Measurements from ENCODE around the gene KLHL3.
A peak's percentile ranks its signal among the peaks of the same experiment; 100 is the strongest.

KLHL3 gene

DNA sequence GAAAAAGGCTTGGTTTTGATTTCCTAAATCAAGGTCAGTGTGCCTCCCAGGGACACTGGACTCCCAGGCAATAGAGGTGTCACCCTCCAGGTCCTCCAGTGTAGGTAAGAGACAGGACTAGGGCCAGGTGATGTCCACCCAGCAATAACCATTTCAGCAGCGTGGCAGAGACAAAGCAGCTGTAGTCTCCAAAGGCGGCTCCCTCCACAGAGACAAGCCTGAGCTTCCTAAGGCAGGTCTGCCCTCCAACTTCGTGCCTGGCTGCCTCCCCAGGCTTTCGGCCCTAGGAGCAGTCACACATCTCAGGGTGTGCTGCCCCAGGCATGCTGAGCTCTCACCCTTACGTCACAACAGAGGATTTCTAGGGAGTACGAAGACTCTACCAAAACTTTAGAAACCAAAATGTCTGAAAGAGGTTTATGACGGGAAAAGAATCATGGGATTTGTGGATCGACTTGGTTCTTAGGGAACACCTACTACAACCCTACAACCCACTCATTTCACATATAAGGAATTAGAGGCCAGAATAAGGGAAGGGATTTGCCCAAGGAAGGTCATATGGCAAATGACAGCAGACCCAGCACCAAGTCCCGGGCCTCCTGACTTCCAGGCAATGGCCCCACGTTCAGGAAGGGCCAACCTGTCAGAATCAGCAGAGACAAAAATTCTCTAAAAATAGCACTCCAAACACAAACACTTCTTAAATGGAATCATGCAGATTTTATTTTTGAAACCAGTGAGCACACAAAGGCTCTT is 105.5 kb downstream of the KLHL3 start:
- no peak for DNase-seq

DNA sequence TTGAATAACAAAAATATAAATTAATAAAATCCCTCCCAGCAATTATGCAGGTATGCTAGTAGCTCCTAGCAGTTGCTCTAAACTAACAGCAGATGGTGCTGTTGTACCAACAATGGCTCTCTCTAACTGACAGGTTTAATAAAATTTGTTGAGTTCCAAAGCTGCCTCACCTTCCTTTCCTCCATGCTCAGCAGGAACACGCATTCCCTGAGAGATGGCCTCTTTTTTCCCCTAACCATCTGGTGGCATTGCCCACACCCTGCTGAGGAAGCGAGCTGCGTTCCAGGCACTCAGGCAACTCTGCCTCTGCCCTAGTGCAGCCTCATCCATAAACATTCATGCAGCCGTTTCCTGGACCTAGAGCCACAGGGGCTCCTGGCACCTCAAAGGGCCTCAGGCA is 106.2 kb downstream of the KLHL3 start:
- peak; percentile 58 for DNase-seq

DNA sequence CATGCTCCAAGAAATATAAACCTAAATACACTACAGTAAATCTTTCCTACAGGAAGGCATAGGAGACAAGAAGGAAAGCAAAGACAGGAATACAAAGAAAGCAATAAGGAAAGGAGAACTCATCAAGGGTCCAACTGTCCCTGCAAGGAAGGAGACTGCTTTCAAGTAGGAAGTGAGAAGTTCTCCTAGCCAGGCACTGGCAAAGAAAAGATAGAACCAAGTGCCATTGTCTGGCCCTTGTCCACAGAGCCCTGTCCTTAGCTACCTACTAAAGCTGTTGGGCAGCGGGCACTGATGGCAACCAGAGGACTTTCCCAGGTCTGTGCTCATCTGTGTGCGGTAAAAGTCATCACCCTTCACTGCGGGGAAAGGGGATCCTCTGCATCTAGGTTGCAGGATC is 108.2 kb downstream of the KLHL3 start:
- DNase-seq: no peak

DNA sequence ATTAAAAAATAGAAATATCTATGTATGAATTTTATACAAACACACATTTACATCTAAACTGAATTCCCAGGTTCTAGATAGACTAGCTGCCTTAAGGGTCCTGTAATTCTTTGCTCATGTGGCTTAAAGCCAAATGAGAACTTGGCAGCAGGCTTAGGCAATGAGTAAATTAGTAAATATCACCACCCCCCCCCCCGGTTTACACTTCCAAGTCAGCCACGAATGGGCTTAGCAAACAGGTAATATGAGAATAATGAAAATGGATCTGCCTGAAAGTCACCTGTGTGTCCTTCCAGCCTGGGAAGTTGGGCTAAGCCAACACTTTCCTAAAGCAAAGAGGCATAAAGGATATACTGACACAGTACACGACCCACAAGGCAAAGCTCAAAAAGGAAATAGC is 108.6 kb downstream of the KLHL3 start:
- no peak for DNase-seq

DNA sequence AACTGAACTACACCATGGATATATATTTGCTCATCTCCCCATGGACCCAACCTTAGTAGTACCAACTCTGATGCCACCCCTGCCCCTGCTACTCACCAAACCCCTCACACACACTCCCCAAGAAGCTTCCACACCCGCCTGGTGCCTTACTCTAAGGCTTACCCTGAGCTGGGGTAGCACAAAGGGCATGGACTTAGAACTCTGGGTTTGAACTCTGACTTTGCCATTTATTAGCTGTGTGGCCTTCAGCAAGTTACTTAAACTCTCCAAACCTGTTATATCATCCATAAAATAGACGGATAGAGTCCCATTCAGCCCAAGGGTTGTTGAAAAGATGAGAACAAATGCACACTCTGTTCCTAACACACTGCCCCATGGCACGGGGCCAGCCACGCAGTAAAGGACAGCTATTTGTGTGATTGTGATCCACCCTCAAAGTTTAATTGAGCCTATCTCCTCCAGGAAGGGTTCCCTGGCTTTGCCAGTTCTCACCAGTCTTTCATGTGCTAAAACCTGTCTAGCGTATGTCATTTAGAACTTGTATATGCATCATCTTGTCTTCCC is 111.0 kb downstream of the KLHL3 start:
- DNase-seq: no peak

DNA sequence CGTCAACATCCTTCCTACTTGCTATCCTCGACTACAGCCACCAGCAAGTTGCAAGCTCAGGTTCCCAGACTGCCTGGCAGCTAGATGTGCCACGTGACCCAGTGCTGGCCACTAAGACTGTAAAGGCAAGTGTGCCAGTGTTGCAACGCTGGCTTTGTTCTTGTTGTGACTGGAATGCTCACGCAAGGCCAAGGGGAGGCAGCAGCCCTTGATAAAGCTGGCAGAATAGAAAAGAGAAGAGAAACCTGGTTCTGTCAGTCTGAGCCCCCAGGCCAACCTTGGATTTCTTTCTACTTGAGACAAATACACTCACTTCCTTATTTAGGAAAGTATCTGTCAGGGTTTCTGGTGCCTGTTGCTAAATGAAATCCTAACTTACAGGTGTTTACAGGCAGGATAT is 113.0 kb downstream of the KLHL3 start:
- peak; percentile 4 for DNase-seq

DNA sequence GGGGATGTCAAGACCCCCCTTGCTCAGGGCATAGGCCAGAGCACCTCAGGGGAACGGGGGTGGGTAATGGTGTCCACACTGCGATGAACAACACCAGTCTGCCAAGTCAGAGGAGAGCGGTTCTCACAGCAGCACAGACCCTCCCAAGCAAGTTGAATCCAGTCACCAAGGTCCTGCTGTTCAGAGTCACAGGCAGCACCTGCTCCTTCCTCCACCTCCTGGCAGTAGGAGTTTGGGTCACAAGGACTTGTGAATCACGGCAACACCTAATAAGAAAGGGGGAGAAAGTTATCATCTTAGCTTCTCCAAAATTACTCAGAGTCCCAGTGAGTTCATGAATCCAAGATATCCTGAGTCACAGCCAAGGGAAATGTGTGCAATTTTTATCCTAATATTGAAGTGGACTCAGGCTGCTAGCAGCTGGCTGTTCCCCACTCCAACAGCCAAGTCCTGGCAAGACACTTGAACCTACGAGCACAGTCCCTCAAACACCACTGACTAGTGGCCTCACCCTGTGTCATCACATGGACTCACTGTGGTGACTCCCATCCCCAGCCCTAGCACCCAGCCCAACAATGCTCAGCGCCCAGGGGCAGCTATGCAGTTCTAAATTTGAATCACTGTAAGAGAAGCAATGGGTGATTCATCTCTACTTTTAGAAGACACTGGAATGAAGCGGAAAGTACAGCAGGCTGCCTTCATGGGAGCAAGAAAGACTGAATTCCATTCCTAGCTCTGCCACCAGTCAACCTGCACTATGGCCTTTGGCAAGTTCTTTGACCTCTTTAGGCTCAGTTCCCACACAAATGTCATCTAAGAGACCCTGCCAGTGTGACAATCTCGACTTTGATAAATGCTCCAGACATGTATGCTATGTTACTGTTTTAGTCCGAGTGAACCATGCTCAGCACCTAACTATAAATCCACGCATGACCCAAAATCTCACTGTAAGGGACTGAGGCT is 113.7 kb downstream of the KLHL3 start:
- DNase-seq: no peak

DNA sequence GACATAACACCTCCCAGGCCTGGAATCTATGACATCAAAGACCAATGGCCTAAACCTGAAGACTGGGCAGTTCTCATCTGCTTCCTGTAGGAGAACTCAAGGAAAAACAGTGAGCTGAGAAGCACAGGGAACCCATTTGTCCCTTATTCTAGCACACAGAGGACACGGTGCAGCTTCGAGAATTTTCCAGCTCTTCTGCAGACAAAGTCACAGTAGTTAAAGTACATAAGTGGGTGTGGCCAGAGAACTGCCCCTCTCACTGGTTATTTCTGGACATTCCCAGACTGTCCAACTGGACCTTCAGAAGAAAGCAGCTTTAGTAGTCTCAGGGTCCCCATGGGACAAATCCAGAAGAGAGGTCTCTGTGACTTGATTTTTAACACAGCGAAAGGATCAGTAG is 114.6 kb downstream of the KLHL3 start:
- no peak for DNase-seq

DNA sequence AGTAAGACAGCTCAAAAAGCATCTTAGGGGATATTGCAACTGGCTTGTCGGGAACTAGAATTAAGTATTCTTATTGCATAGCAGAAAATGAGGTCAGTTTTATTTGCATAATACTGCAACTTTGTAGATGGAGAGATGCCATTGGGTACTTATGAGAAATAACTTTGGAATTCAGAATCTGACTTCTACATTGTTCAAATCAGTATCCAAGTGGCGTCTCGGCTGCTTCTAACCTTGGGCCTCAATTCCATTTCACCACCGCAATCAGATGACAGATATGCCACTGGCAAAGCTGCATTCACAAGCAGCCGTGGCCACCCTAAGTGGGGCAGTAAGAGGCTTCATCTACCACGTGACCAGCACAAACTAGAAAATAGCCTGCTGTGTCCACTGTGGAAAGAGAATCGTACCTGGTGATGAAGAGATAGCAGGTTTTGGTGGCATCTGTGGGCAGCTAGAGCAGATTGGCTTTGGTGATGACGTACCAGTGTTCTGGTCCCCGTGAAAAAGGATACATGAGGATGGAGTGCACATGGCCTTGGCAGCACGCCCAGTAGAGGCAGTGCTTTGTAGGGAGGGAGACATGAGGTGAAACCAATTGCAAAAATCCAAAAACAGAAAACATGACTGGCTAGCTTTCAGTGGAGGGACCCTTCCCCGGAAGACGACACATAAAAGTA is 116.6 kb downstream of the KLHL3 start:
- DNase-seq: no peak

DNA sequence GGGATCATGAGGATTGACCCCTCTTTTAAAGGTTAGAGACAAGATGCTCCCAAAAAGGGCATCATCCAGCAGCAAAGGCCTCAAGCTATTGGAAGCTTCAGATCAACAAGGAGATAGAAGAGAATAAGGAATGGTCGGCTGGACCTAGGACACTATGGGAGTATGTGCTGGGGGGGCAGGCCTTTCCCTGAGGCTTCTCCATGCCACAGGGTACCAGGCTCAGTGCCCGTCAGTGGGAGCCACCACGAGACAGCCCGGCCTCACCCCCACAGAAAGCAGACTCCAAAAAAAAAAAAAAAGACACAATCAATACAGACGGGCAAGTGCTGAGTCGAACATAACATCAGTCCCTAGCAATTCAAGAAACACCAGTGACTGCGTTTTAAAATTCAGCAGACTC is 117.4 kb downstream of the KLHL3 start:
- DNase-seq: no peak

DNA sequence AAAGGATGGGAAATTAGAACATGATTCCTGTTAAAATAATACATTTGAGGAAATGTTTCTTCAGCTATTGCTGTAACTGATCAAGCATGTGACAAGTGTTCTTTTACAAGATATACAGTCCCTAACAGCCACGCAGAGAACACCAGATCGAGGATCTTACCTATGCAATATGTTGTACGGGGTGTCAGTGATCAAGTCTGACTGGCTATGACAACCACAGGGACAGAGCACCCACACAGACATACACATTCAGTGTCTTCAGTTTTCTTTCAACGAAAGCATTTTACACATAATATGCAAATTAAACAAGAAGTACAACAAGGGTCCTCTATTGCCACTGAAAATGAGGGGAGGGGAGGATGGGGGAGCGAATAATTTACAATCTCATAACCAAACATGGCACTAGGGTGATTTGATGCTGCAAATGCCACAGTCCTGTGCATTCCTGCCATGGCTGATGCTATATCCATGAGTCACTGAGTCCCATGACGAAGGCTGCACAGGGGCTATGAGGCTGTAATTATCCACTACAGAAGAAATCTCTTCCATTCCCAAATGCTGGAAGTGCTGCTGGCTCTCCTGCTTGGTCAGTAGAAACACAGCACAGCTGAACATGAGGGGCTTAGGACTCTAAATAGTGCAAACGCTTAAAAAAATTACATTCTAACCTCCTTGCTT is 118.2 kb downstream of the KLHL3 start:
- DNase-seq: no peak

DNA sequence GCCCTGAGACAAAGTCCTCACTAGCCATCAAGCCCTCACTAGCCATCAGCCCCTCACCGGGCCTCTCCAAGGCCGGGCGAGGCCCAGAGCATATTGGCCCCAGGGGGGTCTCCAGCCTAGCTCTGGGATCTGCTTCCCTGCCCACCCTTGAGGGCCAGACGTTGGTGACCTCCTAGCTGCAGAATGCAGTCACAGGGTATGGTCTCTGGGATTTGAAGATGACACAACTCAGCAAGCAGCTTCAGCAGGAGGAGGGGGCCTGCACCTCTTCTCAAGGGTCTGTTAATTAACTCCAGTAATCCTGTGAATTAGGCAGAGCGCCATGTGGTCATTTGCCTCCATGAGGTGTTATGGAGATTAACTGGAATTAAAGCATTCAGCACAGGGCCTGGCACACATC is 119.8 kb downstream of the KLHL3 start:
- DNase-seq: no peak

DNA sequence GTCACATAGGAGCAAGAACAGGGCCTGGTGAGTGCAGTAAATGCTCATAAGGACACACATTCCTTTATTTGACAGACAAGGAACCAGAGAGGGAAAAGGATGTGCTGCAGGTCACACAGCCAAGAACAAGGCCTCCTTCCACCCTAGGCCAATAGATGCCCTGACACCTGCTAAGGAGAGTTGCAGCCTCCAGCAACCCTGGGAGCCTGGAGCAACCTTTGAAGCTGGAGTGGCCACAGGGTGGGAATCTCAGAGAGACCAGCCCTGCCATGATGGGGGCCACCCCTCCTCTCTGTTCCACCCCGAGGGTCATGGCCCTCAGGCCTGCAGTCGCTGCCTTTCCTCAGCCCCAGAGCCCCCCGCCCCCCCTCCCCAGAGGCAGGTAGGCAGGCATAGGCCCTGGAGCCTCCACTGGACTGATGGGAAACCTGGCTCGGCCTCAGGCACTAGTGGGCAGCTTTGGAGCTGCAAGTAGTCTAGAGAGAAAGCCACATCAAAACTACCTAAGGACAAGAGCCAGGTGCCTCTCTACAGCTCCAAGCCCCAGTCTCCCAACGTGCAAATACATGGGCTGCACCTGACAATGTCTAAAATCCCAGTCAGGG is 120.6 kb downstream of the KLHL3 start:
- DNase-seq: no peak

DNA sequence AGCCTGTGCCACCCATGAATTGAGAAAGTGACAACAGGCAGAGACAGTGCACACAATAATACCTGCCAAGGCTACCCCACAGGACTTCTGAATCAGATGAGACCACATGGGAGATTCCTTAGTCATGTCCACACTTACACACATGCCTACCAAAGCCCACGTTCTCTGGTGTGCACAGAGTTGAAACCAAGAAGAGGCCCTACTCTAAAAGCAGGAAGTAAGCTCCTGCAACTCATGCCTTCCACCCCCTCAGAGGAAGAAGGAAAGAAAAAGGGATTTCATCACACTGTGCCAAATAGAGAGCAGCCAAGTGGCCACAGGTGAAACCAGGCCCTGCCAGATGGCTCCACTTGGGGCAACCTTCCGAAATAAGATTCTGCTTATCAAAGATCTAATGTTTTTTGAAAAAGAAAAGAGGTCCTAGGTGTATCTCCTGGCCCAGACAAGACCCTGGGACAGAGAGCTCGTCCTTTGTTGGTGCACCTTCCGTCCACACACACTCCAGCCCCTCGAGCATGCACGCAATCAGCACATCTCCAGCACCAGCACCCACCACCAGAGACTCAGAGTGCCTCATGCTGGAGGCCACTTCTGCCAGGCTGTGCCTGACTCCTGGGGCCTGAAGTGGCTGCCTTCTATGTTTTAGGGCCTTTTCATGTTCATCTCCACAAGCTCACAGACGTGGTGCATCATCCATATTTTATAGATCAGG is 122.2 kb downstream of the KLHL3 start:
- no peak for DNase-seq

DNA sequence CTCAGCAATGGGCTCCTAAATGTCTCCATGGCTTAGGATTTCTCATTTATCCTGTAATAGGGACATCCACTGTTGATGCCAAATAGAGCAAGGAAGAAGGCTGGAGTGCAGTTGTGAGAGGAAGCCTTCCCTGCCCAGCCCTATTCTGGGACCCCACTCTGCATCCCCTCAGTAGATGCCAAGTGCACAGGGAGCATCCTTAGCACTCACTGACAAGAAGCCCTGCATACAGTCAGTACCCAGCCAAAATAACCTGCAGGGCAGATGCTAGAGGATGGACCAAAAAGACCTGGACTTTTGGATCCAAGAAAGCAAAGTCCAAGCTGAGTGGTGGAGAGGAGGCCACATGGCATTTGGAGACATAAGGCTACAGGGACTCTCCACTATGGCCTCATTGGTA is 123.3 kb downstream of the KLHL3 start:
- DNase-seq: no peak

DNA sequence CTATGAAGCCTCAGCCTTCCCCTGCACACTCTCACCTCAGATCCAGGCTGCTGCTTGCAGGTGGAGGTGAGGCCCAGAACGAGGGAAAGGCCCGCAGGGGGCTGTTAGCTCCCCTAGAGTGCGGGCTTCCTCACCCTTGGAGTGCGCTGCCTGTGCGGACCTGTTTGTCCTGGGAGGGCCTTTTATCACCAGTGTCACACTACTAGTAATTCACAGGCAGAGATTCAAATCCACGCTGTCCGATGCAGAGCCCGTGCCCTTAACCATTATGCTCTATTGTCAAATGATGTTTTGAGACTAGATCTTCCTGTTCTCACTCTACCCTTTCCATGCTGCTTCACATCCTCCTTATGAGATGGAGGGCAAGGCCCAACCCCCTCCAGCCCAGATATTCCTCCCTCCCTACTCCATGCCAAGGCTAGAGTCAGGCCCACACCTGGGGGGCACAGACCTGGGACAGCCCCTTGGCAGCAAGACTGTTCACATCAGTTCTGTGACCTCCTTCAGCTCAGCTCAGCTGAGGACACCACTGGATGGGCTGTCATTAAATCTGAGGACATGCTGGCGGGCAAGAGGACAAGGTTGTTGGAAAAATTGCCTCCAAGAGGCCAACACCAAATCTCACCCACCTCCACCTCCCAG is 124.0 kb downstream of the KLHL3 start:
- DNase-seq: no peak

DNA sequence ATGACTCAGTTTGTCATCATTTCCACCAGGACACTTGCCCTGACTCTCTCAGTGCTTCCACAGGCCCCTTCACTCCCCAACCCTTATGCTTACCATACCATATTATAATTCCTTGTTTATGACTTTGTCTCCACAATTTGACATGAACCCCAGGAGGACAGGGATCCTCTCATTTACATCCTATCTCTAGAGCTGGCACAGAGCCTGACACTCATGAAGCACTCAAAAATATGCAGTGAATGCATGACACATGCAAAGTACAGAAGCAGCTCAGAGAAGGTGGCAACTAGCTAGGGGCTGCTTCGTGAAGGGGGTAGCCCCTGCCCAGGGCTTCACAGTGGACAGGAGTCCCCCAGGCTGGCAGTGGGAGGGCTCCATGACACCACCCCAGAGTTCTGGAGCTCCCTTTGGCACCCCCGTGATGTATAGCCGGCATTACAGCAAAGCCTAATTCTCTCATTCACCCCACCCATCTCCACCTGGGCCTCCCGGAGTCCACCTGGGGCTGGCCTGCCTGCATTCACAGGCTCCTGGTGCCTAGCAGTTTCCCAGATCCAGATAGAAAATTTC is 124.8 kb downstream of the KLHL3 start:
- DNase-seq: no peak

DNA sequence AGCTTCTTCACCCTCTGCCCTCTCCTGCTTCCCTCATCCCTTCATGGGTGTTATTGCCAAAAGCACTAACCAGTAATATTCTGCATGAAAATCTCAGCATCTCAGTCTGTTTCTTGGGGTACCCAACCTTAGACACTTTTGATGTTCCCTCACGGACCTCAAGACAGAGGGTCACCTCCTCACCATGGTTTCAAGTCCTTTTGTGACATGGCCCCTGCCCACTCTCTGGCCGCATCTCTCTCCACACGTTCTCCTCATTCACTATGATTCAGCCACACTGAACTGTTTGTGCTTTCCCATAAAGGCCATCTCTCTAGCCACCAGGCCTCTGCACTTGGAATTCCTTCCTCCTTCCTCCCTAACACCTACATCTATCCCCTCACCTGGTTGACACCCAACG is 125.3 kb downstream of the KLHL3 start:
- no peak for DNase-seq

DNA sequence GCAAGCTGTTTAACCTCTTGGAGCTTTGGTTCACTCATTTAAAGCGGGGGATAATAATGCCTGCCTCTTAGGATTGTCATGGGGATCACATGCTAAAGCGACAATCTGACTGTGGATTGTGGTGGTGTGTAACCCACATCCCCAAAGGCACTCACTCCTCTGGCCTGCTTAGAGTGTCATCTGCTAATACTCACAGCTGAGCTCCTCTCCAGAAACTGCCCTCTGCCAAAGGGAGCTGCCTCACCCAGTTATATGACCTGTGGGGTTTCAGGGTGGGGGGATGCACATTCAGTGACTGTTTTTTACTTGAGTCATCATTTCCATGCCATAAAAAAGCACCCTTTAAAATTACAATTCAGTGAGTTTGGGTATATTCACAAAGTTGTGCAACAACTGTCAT is 126.8 kb downstream of the KLHL3 start:
- no peak for DNase-seq

DNA sequence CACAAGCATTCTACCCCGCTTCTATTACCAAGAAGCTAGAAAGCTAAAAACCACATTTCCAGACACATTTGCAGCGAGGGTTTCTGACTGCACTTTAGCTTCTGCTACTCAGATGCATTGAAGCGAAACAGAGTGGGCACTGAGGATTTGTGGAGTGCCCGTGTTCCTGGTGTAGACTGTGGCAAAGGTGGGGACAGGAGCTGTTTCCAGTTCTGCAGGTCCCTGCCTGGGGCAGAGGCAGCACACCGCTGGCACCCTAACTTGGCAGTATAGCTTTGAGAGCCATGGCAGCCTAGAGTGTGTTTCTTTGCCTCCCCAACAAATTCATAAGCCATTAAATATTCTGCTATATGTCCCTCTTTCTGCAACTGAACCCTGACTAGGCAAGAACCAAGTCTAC is 128.1 kb downstream of the KLHL3 start:
- no peak for DNase-seq

DNA sequence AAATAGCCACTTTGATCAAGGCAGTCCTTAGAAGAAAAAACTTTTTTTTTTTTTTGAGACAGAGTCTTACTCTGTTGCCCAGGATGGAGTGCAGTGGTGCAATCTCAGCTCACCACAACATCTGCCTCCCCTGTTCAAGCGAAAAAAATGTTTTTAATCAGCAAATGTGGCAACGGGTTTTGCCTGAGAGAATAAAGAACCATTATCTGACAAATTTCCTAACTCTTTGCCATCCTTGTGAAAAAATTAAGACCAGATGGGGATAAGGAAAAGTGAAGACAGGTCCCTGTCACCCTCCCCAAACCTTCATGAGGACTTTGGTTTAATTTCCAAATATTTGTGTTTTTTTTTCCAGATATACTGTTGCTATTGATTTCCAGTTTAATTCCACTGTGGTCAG is 129.5 kb downstream of the KLHL3 start:
- DNase-seq: no peak

Data from CD4-positive, alpha-beta T cell treated with Interleukin-10 for 1 hour (primary cell).